Measurements from ENCODE around the gene NDUFS8.

NDUFS8 gene

GRCh38 chr11:68013611-68014156, 16.8 kb upstream of the NDUFS8 start:
- Histone ChIP-seq H3K4me1 (ENCODE audit: control insufficient read depth, low read length) (peaks cover 17% of the 10 kb centered on the region), H3K36me3 (ENCODE audit: control insufficient read depth, low read length) (no peaks in the 10 kb centered on the region), H3K79me2 (ENCODE audit: control insufficient read depth, low read length) (no peaks in the 10 kb centered on the region), H3K27me3 (ENCODE audit: control insufficient read depth, low read length) (no peaks in the 10 kb centered on the region), H3K27ac (ENCODE audit: low read depth, low read length) (no peak overlapping the region), H3K4me3 (ENCODE audit: low read length) (no peak overlapping the region), H3K4me2 (ENCODE audit: low read length) (no peak overlapping the region), H4K20me1 (ENCODE audit: control insufficient read depth, insufficient read depth, low read depth, low read length) (no peaks in the 10 kb centered on the region), H3F3A (ENCODE audit: control insufficient read depth, insufficient read depth) (0 out of 2 replicates have a peak, but pooled peaks cover 3% of the 10 kb centered on the region), H3K9me3 (ENCODE audit: control insufficient read depth, insufficient read depth, low read length) (no peaks in the 10 kb centered on the region), H3K9me2 (replicated peaks; ENCODE audit: control insufficient read depth, low read length) (no peaks in the 10 kb centered on the region)
- TF ChIP-seq, protein P1, sequence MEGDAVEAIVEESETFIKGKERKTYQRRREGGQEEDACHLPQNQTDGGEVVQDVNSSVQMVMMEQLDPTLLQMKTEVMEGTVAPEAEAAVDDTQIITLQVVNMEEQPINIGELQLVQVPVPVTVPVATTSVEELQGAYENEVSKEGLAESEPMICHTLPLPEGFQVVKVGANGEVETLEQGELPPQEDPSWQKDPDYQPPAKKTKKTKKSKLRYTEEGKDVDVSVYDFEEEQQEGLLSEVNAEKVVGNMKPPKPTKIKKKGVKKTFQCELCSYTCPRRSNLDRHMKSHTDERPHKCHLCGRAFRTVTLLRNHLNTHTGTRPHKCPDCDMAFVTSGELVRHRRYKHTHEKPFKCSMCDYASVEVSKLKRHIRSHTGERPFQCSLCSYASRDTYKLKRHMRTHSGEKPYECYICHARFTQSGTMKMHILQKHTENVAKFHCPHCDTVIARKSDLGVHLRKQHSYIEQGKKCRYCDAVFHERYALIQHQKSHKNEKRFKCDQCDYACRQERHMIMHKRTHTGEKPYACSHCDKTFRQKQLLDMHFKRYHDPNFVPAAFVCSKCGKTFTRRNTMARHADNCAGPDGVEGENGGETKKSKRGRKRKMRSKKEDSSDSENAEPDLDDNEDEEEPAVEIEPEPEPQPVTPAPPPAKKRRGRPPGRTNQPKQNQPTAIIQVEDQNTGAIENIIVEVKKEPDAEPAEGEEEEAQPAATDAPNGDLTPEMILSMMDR (IDR thresholded peaks at IDR 0.05; ENCODE audit: low read depth, low read length, poor library complexity, severe bottlenecking): no peak
- TF ChIP-seq EZH2phosphoT487 (IDR thresholded peaks at IDR 0.05; ENCODE audit: borderline replicate concordance, low read length): no peak

DNA sequence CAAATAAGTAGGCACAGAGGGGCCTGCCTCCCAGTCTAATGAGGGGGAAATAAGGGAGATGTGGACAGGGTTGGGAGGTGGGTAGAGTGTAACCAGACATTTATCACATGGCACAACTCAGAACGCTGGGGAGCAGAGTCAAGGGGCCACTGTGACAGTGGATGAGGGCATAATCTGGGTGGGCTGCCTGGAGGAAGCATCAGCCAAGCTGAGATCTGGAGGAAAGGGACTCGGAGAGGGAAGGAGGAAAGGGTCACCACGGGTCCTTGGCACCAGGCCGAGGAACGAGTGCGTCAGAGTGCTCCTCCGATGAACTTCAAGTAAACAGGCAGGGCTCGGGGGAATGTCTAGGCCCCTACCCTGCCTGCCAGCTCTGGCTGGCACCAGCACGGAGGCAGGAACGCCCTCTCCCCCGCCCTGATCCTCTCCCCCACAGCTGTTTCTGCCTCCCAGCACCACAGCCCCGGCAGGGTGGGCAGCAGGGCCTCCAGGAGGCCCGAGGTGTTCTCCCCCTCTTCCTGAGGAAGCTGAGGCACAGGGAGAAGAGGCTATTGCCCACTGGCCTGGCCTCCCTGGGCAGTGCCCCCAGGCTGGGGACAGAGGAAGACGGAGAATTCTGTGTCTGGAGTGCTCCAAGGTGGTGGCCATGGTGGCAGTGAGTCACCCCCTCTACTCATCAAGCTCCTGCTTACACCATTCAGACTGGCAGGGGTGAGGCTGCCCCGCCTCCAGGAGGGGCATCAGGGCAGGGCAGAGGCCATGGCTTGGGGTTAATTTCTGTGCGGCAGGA, 16.1 kb upstream of the NDUFS8 start:
- no peaks in the 10 kb centered on the region for H4K20me1 ChIP-seq (ENCODE audit: control insufficient read depth, insufficient read depth, low read depth, low read length)
- no peak overlapping the region for H3K4me3 ChIP-seq (ENCODE audit: low read length)
- H3K79me2 ChIP-seq (ENCODE audit: control insufficient read depth, low read length): no peaks in the 10 kb centered on the region
- H3K4me1 ChIP-seq (ENCODE audit: control insufficient read depth, low read length): peaks cover 10% of the 10 kb centered on the region
- no peaks in the 10 kb centered on the region for H3K27me3 ChIP-seq (ENCODE audit: control insufficient read depth, low read length)
- no peak overlapping the region for H3K4me2 ChIP-seq (ENCODE audit: low read length)
- no peaks in the 10 kb centered on the region for H3F3A ChIP-seq (ENCODE audit: control insufficient read depth, insufficient read depth)
- no peaks in the 10 kb centered on the region for H3K36me3 ChIP-seq (ENCODE audit: control insufficient read depth, low read length)
- H3K9me2 ChIP-seq (replicated peaks; ENCODE audit: control insufficient read depth, low read length): no peaks in the 10 kb centered on the region
- TF ChIP-seq EZH2phosphoT487 (IDR thresholded peaks at IDR 0.05; ENCODE audit: borderline replicate concordance, low read length): no peak
- TF ChIP-seq, protein P1 (IDR thresholded peaks at IDR 0.05; ENCODE audit: low read depth, low read length, poor library complexity, severe bottlenecking): no peak
- H3K27ac ChIP-seq (ENCODE audit: low read depth, low read length): no peak overlapping the region
- no peaks in the 10 kb centered on the region for H3K9me3 ChIP-seq (ENCODE audit: control insufficient read depth, insufficient read depth, low read length)

- H3K79me2 ChIP-seq (ENCODE audit: control insufficient read depth, low read length): no peaks in the 10 kb centered on the region
- H3K4me2 ChIP-seq (ENCODE audit: low read length): no peak overlapping the region
- H3K4me1 ChIP-seq (ENCODE audit: control insufficient read depth, low read length): peaks cover 4% of the 10 kb centered on the region
- H3K27ac ChIP-seq (ENCODE audit: low read depth, low read length): no peak overlapping the region
- no peaks in the 10 kb centered on the region for H3K9me3 ChIP-seq (ENCODE audit: control insufficient read depth, insufficient read depth, low read length)
- H4K20me1 ChIP-seq (ENCODE audit: control insufficient read depth, insufficient read depth, low read depth, low read length): no peaks in the 10 kb centered on the region
- H3F3A ChIP-seq (ENCODE audit: control insufficient read depth, insufficient read depth): no peaks in the 10 kb centered on the region
- H3K4me3 ChIP-seq (ENCODE audit: low read length): no peak overlapping the region
- no peaks in the 10 kb centered on the region for H3K9me2 ChIP-seq (replicated peaks; ENCODE audit: control insufficient read depth, low read length)
- no peaks in the 10 kb centered on the region for H3K36me3 ChIP-seq (ENCODE audit: control insufficient read depth, low read length)
- no peaks in the 10 kb centered on the region for H3K27me3 ChIP-seq (ENCODE audit: control insufficient read depth, low read length)
- TF ChIP-seq, protein P1 (IDR thresholded peaks at IDR 0.05; ENCODE audit: low read depth, low read length, poor library complexity, severe bottlenecking): no peak
- no peak for TF ChIP-seq EZH2phosphoT487 (IDR thresholded peaks at IDR 0.05; ENCODE audit: borderline replicate concordance, low read length)
Observed at GRCh38 chr11:68014947-68015447, 15.5 kb upstream of the NDUFS8 start.

Data from DOHH2 (cell line).